ENCODE results near the gene ZNF70. TPM values are rescaled to one million over a fixed set of nuclear protein-coding genes. Genes with fewer than 3 reads are reported as not detected.

ZNF70 gene
- total RNA-seq, 2 donors from 2014 or later = 8.4 to 13.8 TPM

Other genes starting within 250 kb of the ZNF70 start
- not detected for gene IGLL1, start 170.8 kb downstream of the ZNF70 start, total RNA-seq
- gene DRICH1, start 118.8 kb downstream of the ZNF70 start, total RNA-seq = not detected
- not detected for gene RGL4, start 60.1 kb downstream of the ZNF70 start, total RNA-seq
- gene VPREB3, start 3.3 kb upstream of the ZNF70 start, total RNA-seq = not detected
- not detected for gene C22orf15, start 11.9 kb upstream of the ZNF70 start, total RNA-seq
- 10 to 100 TPM in 1 of 2 donors, not detected in 1; 19.4 TPM for gene CHCHD10, start 16.9 kb upstream of the ZNF70 start, total RNA-seq
- gene MMP11, start 21.7 kb upstream of the ZNF70 start, total RNA-seq = 10 to 100 TPM in 1 of 2 donors, 1 to 10 TPM in 1; 2.0 to 10.2 TPM
- gene SMARCB1, start 35.9 kb upstream of the ZNF70 start, total RNA-seq = 10 to 100 TPM; 43.5 to 50.0 TPM
- 1 to 10 TPM; 2.5 to 3.0 TPM for gene DERL3, start 87.9 kb upstream of the ZNF70 start, total RNA-seq
- 10 to 100 TPM in 1 of 2 donors, 1 to 10 TPM in 1; 9.2 to 25.5 TPM for gene SLC2A11, start 106.8 kb upstream of the ZNF70 start, total RNA-seq
- 100 to 1,000 TPM; 152 to 157 TPM for gene MIF, start 143.3 kb upstream of the ZNF70 start, total RNA-seq
- 1 to 10 TPM in 1 of 2 donors, not detected in 1; 3.6 TPM for gene GSTT2B, start 210.1 kb upstream of the ZNF70 start, total RNA-seq
- gene DDTL, start 215.8 kb upstream of the ZNF70 start, total RNA-seq = 1 to 10 TPM in 1 of 2 donors, not detected in 1; 5.4 TPM
- 10 to 100 TPM; 38.8 to 45.5 TPM for gene DDT, start 223.3 kb upstream of the ZNF70 start, total RNA-seq
- not detected for gene GSTT2, start 229.0 kb upstream of the ZNF70 start, total RNA-seq